Keratinocyte (primary cell): ENCODE results near the gene PARD3B. TPM values are rescaled to one million over a fixed set of nuclear protein-coding genes. Genes with fewer than 3 reads are reported as not detected.

Source experiments
- DNase-seq: peaks from one replicate; pipeline ENCODE4 v3.0.0-alpha.2; 2011; ENCODE audit warnings: low read depth, missing footprints, low spot score
- FAIRE-seq: peaks from 2 replicates; lab custom pipeline; 2011; peaks lifted over from hg19 to GRCh38; lab: Jason Lieb, UNC
- H2AFZ ChIP-seq: 2 replicates; pipeline ENCODE4 v1.6.0; 2012; ENCODE audit warnings: low read length, control low read depth, inconsistent platforms; ENCODE audit not compliant: control insufficient read depth
- H3K27ac ChIP-seq: 2 replicates; pipeline ENCODE4 v1.5.1; 2011; ENCODE audit warnings: low read length; ENCODE audit not compliant: control insufficient read depth, insufficient read depth
- H3K27me3 ChIP-seq: 3 replicates; pipeline ENCODE4 v1.6.0; 2011; ENCODE audit warnings: low read length; ENCODE audit not compliant: control insufficient read depth, insufficient read depth; ENCODE audit errors: extremely low read depth
- H3K36me3 ChIP-seq, 2 experiments: 2 replicates in 1 of 2; 3 replicates in 1 of 2; pipeline ENCODE4 v1.5.1; 2011; ENCODE audit warnings: low read length in 2 of 2, mild to moderate bottlenecking in 1 of 2; ENCODE audit not compliant: control insufficient read depth in 2 of 2, insufficient read depth in 2 of 2; ENCODE audit errors: extremely low read depth in 1 of 2
- H3K4me1 ChIP-seq: 3 replicates; pipeline ENCODE4 v1.5.1; 2011; ENCODE audit warnings: low read length; ENCODE audit not compliant: control insufficient read depth, insufficient read depth; ENCODE audit errors: extremely low read depth
- H3K4me2 ChIP-seq: 3 replicates; pipeline ENCODE4 v1.6.0; 2011; ENCODE audit warnings: low read depth, low read length; ENCODE audit not compliant: control insufficient read depth, insufficient read depth; ENCODE audit errors: extremely low read depth
- H3K4me3 ChIP-seq, 3 experiments: fragments of 200-600 bp in 1 of 3; sonication (generic) in 1 of 3; 2 replicates in 2 of 3; 3 replicates in 1 of 3; pipeline ENCODE4 v1.5.1; 2011 to 2016; ENCODE audit warnings: low read length in 3 of 3, mild to moderate bottlenecking in 3 of 3, control low read depth in 2 of 3, inconsistent platforms in 1 of 3, low read depth in 1 of 3, mixed read lengths in 1 of 3, mixed run types in 1 of 3, moderate library complexity in 1 of 3; ENCODE audit not compliant: control insufficient read depth in 2 of 3, insufficient read depth in 2 of 3; ENCODE audit errors: extremely low read depth in 1 of 3
- H3K79me2 ChIP-seq: 2 replicates; pipeline ENCODE4 v1.6.0; 2012; ENCODE audit warnings: low read length; ENCODE audit not compliant: control insufficient read depth, insufficient read depth
- H3K9ac ChIP-seq: 3 replicates; pipeline ENCODE4 v1.6.0; 2011; ENCODE audit warnings: low read length; ENCODE audit not compliant: control insufficient read depth, insufficient read depth; ENCODE audit errors: extremely low read depth
- H3K9me1 ChIP-seq: 3 replicates; pipeline ENCODE4 v1.6.0; 2011; ENCODE audit warnings: low read length; ENCODE audit not compliant: control insufficient read depth, insufficient read depth; ENCODE audit errors: extremely low read depth
- H3K9me3 ChIP-seq: 2 replicates; pipeline ENCODE4 v1.5.1; 2012; ENCODE audit warnings: low read depth, low read length; ENCODE audit not compliant: control insufficient read depth
- H4K20me1 ChIP-seq: 3 replicates; pipeline ENCODE4 v1.6.0; 2011; ENCODE audit warnings: low read length; ENCODE audit not compliant: control insufficient read depth, insufficient read depth; ENCODE audit errors: extremely low read depth
- EZH2 ChIP-seq: IDR thresholded peaks from one replicate; pipeline ENCODE4 v1.6.1; 2012; ENCODE audit warnings: inconsistent platforms, mild to moderate bottlenecking, low read length, moderate library complexity
- dilution Hi-C: fragments of 300-500 bp; cut with MboI; formaldehyde crosslinking; loops from one replicate; pipeline ENCODE4 v1.7.0; 2020; ENCODE audit warnings: low sequenced_read_pairs; ENCODE audit not compliant: extremely low pct_ligation_motif_present
- polyA plus RNA-seq, 5 experiments: library from polyadenylated mRNA; depleted of rRNA in 3 of 5; stranded (reverse) in 3 of 5; stranded (forward) in 1 of 5; unstranded in 1 of 5; fragments of >200 nt; gene quantifications; 1 replicate in 1 of 5; 2 replicates in 3 of 5; 3 replicates in 1 of 5; pipeline versions ENCODE4 v1.2.1 to v1.2.3, GENCODE V29; 2011 to 2012; ENCODE audit warnings: missing spikeins in 2 of 5, low read depth in 1 of 5, low replicate concordance in 1 of 5
- TF ChIP-seq, protein P1 (sequence below), 3 experiments: IDR thresholded peaks in 1 of 3; conservative IDR thresholded peaks in 1 of 3; optimal IDR thresholded peaks in 1 of 3; 2 replicates in 2 of 3; 3 replicates in 1 of 3; pipeline versions ENCODE3 to v1.5.1; 2011; ENCODE audit warnings: low read length in 3 of 3, mild to moderate bottlenecking in 3 of 3, moderate library complexity in 2 of 3, control low read depth in 1 of 3, inconsistent platforms in 1 of 3; ENCODE audit not compliant: insufficient read depth in 2 of 3; ENCODE audit errors: extremely low read depth in 1 of 3

PARD3B gene
- polyA plus RNA-seq, 1 donor (not counting 4 experiments of a cell fraction or from before 2014, with no cell fraction given) = 1.2 TPM

DNA sequence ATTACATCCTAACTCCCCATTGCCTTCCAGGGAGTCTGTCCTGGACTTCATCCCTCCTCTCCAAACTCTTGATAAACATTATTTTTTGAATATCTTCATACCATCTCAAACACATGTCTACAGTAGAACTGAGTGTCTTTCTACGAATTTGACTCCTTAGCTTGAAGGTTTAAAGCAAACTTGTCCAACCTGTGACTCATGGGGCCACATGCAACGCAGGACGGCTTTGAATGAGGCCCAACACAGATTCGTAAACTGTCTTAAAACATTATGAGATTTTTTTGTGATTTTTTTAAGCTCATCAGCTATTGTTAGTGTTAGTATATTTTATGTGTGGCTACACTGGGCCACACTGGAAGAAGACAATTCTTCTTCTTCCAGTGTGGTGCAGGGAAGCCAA is 98.1 kb downstream of the PARD3B start:
- Histone ChIP-seq H3K27me3 (no peaks in the 10 kb centered on the region), H3K27ac (no peak overlapping the region), H3K9ac (no peak overlapping the region), H3K4me2 (no peak overlapping the region), H3K4me1 (no peaks in the 10 kb centered on the region), H3K79me2 (no peaks in the 10 kb centered on the region), H4K20me1 (no peaks in the 10 kb centered on the region), H3K9me3 (no peaks in the 10 kb centered on the region), H3K4me3 (no peak overlapping the region), H3K36me3 (no peaks in the 10 kb centered on the region), H3K9me1 (no peaks in the 10 kb centered on the region), H2AFZ (no peak overlapping the region)
- dilution Hi-C loops = no loop called here
- no peak for FAIRE-seq
- no peak for DNase-seq
- TF ChIP-seq EZH2 = no peak
- TF ChIP-seq, protein P1, sequence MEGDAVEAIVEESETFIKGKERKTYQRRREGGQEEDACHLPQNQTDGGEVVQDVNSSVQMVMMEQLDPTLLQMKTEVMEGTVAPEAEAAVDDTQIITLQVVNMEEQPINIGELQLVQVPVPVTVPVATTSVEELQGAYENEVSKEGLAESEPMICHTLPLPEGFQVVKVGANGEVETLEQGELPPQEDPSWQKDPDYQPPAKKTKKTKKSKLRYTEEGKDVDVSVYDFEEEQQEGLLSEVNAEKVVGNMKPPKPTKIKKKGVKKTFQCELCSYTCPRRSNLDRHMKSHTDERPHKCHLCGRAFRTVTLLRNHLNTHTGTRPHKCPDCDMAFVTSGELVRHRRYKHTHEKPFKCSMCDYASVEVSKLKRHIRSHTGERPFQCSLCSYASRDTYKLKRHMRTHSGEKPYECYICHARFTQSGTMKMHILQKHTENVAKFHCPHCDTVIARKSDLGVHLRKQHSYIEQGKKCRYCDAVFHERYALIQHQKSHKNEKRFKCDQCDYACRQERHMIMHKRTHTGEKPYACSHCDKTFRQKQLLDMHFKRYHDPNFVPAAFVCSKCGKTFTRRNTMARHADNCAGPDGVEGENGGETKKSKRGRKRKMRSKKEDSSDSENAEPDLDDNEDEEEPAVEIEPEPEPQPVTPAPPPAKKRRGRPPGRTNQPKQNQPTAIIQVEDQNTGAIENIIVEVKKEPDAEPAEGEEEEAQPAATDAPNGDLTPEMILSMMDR (optimal IDR thresholded peaks at IDR 0.05 in 1 of 3, IDR thresholded peaks at IDR 0.05 in 1 of 3, conservative IDR thresholded peaks at IDR 0.05 in 1 of 3; ENCODE audit: extremely low read depth in 1 of 3, insufficient read depth in 2 of 3, low read length in 3 of 3) = no peak

GRCh38 chr2:204645018-204645773 is 99.9 kb downstream of the PARD3B start:
- H3K27me3 ChIP-seq = no peaks in the 10 kb centered on the region
- no peak overlapping the region for H3K9ac ChIP-seq
- no peak overlapping the region for H3K27ac ChIP-seq
- no peaks in the 10 kb centered on the region for H3K79me2 ChIP-seq
- H3K9me3 ChIP-seq = no peaks in the 10 kb centered on the region
- no peak overlapping the region for H3K4me2 ChIP-seq
- no peak overlapping the region for H2AFZ ChIP-seq
- no peaks in the 10 kb centered on the region for H3K4me1 ChIP-seq
- TF ChIP-seq EZH2 = no peak
- TF ChIP-seq, protein P1 (optimal IDR thresholded peaks at IDR 0.05 in 1 of 3, IDR thresholded peaks at IDR 0.05 in 1 of 3, conservative IDR thresholded peaks at IDR 0.05 in 1 of 3; ENCODE audit: extremely low read depth in 1 of 3, insufficient read depth in 2 of 3, low read length in 3 of 3) = no peak
- no peak for DNase-seq
- dilution Hi-C loops = no loop called here
- H3K4me3 ChIP-seq = no peak overlapping the region
- no peaks in the 10 kb centered on the region for H3K9me1 ChIP-seq
- no peaks in the 10 kb centered on the region for H4K20me1 ChIP-seq
- no peak for FAIRE-seq
- H3K36me3 ChIP-seq = no peaks in the 10 kb centered on the region
